ENCODE data around the gene NEK11. TPM values are rescaled to one million over a fixed set of nuclear protein-coding genes. Genes with fewer than 3 reads are reported as not detected.
"Not testable (repeated sequence)": the region's sequence is repeated elsewhere in the genome, so short reads cannot be mapped to it uniquely, and the experiment has no call there.

NEK11 gene
- total RNA-seq, 1 donor from 2014 or later = 8.1 TPM

GRCh38 chr3:131036200-131036816, 9.6 kb downstream of the NEK11 start:
- no peaks in the 10 kb centered on the region for H3K36me3 ChIP-seq

DNA sequence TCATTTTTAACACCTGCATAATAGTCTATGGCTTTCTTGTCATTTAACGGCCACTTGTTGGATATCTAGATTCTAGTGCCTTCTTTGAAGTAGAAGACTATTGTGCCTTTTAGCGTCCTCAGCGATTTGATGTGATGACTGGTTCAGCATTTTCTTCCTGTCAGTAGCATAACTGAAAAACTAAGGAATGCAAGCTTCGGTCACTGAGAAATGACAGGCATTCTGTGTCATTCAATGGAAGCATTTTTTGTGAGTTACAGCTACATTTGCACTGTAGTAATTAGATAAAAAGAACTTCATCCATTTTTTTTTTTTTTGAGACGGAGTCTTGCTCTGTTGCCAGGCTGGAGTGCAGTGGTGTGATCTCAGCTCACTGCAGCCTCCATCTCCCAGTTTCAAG, 10.3 kb downstream of the NEK11 start:
- no peak for DNase-seq (ENCODE audit: low spot score)
- Histone ChIP-seq H3K9ac (no peak overlapping the region), H3K36me3 (no peaks in the 10 kb centered on the region), H3K9me3 (ENCODE audit: low read depth) (no peaks in the 10 kb centered on the region), H3K79me2 (ENCODE audit: low read depth) (no peaks in the 10 kb centered on the region), H3K27ac (no peak overlapping the region), H3K4me2 (no peak overlapping the region), H3K4me3 (no peak overlapping the region), H3K27me3 (no peaks in the 10 kb centered on the region), H4K20me1 (ENCODE audit: low read depth) (no peaks in the 10 kb centered on the region), H2AFZ (replicated peaks) (no peak overlapping the region), H3F3A (ENCODE audit: low read depth) (no peaks in the 10 kb centered on the region), H3K4me1 (peaks cover under 1% of the 10 kb centered on the region)
- TF ChIP-seq EZH2 (IDR thresholded peaks at IDR 0.05) (no peak), CTCF (IDR thresholded peaks at IDR 0.05) (no peak), EZH2phosphoT487 (IDR thresholded peaks at IDR 0.05) (no peak)
- Mint-ChIP-seq H3K27me3 (ENCODE audit: insufficient read depth, low read depth) (no peaks in the 10 kb centered on the region), H3K4me1 (peaks cover 7% of the 10 kb centered on the region), H3K4me3 (no peak overlapping the region), H3K36me3 (peaks cover 4% of the 10 kb centered on the region), H3K9me3 (peaks cover 4% of the 10 kb centered on the region), H3K27ac (no peak overlapping the region)

More at GRCh38 chr3:131036200-131036816, 9.6 kb downstream of the NEK11 start:
- no peak overlapping the region for H3K4me3 ChIP-seq
- Mint-ChIP-seq H3K4me1 (peaks cover 2% of the 10 kb centered on the region), H3K36me3 (no peaks in the 10 kb centered on the region), H3K9me3 (no peaks in the 10 kb centered on the region), H3K4me3 (no peak overlapping the region), H3K27ac (no peak overlapping the region), H3K27me3 (ENCODE audit: insufficient read depth, low read depth) (no peaks in the 10 kb centered on the region)
- no peak overlapping the region for H2AFZ ChIP-seq (replicated peaks)
- no peaks in the 10 kb centered on the region for H3F3A ChIP-seq (ENCODE audit: low read depth)
- no peaks in the 10 kb centered on the region for H4K20me1 ChIP-seq (ENCODE audit: low read depth)
- H3K9ac ChIP-seq = no peak overlapping the region
- H3K4me1 ChIP-seq = no peaks in the 10 kb centered on the region
- no peaks in the 10 kb centered on the region for H3K9me3 ChIP-seq (ENCODE audit: low read depth)
- no peak for DNase-seq (ENCODE audit: low spot score)
- no peaks in the 10 kb centered on the region for H3K79me2 ChIP-seq (ENCODE audit: low read depth)
- H3K27me3 ChIP-seq = no peaks in the 10 kb centered on the region
- no peak overlapping the region for H3K4me2 ChIP-seq
- TF ChIP-seq EZH2 (IDR thresholded peaks at IDR 0.05) (no peak), EZH2phosphoT487 (IDR thresholded peaks at IDR 0.05) (no peak), CTCF (IDR thresholded peaks at IDR 0.05) (no peak)
- H3K27ac ChIP-seq = no peak overlapping the region

DNA sequence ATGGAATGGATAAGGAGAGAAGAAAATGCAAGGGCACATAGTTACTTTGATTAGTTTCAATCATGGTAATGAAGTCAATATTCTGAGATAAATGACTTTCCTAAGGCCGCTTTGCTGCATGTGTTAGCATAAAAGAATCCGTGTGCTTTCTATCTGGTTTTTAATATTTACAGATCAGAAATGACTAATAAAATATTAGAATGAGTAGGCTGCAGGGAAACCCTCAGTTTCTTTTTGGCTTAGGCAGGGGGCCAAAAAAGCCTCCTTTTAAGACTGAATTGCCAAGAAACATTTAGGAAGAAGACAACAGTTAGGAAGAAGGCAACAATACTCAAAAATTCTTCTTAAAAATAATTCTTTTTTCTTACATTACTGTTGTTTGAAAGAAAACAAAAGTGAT, 11.6 kb downstream of the NEK11 start:
- Mint-ChIP-seq H3K4me1 (peaks cover 7% of the 10 kb centered on the region), H3K9me3 (peaks cover 5% of the 10 kb centered on the region), H3K27me3 (ENCODE audit: insufficient read depth, low read depth) (no peaks in the 10 kb centered on the region), H3K36me3 (peaks cover 5% of the 10 kb centered on the region), H3K4me3 (no peak overlapping the region), H3K27ac (no peak overlapping the region)
- Histone ChIP-seq H3F3A (ENCODE audit: low read depth) (no peaks in the 10 kb centered on the region), H3K4me2 (no peak overlapping the region), H3K27me3 (no peaks in the 10 kb centered on the region), H2AFZ (replicated peaks) (no peak overlapping the region), H3K4me1 (peaks cover 8% of the 10 kb centered on the region), H3K9ac (no peak overlapping the region), H3K36me3 (no peaks in the 10 kb centered on the region), H3K9me3 (ENCODE audit: low read depth) (no peaks in the 10 kb centered on the region), H4K20me1 (ENCODE audit: low read depth) (no peaks in the 10 kb centered on the region), H3K79me2 (ENCODE audit: low read depth) (no peaks in the 10 kb centered on the region), H3K27ac (no peak overlapping the region), H3K4me3 (no peak overlapping the region)
- TF ChIP-seq CTCF (IDR thresholded peaks at IDR 0.05) = no peak
- no peak for TF ChIP-seq EZH2 (IDR thresholded peaks at IDR 0.05)
- no peak for TF ChIP-seq EZH2phosphoT487 (IDR thresholded peaks at IDR 0.05)
- no peak for DNase-seq (ENCODE audit: low spot score)

DNA sequence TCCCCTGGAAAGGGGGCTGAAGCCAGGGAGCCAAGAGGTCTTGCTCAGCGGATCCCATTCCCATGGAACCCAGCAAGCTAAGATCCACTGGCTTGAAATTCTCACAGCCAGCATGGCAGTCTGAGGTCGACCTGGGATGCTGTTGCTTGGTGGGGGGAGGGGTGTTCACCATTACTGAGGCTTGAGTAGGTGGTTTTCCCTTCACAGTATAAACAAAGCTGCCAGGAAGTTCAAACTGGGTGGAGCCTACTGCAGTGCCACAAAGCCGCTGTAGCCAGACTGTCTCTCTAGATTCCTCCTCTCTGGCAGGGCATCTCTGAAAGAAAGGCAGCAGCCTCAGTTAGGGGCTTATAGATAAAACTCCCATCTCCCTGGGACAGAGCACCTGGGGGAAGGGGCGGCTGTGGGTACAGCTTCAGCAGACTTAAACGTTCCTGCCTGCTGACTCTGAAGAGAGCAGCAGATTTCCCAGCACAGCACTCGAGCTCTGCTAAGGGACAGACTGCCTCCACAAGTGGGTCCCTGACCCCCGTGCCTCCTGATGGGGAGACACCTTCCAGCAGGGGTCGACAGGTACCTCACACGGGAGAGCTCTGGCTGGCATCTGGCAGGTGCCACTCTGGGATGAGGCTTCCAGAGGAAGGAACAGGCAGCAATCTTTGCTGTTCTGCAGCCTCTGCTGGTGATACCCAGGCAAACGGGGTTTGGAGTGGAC, 15.8 kb downstream of the NEK11 start:
- H4K20me1 ChIP-seq (ENCODE audit: low read depth); H3K4me1 ChIP-seq; H3K4me1 Mint-ChIP-seq; H3K79me2 ChIP-seq (ENCODE audit: low read depth); H3K27ac Mint-ChIP-seq; H3K36me3 ChIP-seq; H3K9me3 ChIP-seq (ENCODE audit: low read depth); H3K27me3 Mint-ChIP-seq (ENCODE audit: insufficient read depth, low read depth); H3F3A ChIP-seq (ENCODE audit: low read depth); H3K4me3 ChIP-seq; H3K27ac ChIP-seq; H3K4me3 Mint-ChIP-seq; H3K9ac ChIP-seq; H3K27me3 ChIP-seq; H3K4me2 ChIP-seq: not testable (repeated sequence)
- Mint-ChIP-seq H3K9me3 (peaks cover 39% of the 10 kb centered on the region), H3K36me3 (peaks cover 26% of the 10 kb centered on the region)
- peak overlapping the region; percentile 86 for H2AFZ ChIP-seq (replicated peaks)
- peak; percentile 4 for DNase-seq (ENCODE audit: low spot score)
